Measurements from ENCODE around the gene NID1. TPM values are rescaled to one million over a fixed set of nuclear protein-coding genes. Genes with fewer than 3 reads are reported as not detected.

The NID1 gene
- total and polyA plus RNA-seq, 10 donors = 6.8 to 178 (median 81.2) TPM

DNA sequence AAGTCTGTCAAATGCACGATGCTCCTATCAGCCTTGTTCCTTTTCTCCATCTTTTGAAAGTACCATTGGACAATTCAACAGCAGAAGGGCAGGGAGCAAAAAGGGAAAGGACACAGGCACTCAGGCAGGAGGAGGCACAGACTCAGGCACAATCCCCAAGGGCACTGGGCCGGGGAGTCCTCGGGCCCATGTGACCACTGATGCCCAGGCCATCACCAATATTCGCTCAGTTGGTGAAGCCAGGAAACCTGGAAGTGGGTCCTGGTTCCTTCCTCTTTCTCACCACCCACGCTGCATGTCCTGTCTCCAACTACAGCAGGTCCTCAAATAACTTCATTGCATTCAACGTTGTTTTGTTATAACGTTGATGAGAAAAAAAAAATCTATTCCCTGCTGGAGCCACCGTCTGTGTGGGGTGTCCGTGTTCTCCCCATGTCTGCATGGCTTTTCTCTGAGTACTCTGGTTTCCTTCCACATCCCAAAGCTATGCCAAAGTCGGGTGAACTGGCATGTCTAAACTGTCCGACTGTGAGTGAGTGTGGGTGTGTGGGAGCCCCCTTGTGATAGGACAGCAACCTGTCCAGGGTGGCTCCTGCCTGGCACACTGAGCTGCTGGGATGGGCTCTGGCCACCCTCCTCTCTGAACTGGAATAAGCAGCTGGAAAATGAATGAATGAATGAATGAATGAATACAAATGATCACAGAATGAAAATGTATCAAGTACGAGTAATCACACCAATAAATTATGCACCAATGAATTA, 12.5 kb downstream of the NID1 start:
- peak overlapping the region in 2 of 8 donors; percentile 4 for H3K27ac ChIP-seq
- H3K4me3 ChIP-seq = no peak overlapping the region
- 25 to 28% (median 27%) methylated on average over 12 of the region's 12 CpGs for WGBS, 5 donors
- intact Hi-C loops (cut with DNase I; ENCODE audit: low total_unique reads) = no loop called here
- peaks cover 0 to 20% (median 0%) of the 10 kb centered on the region in 6 donors for H3K36me3 ChIP-seq
- TF ChIP-seq POLR2AphosphoS5 (IDR thresholded peaks at IDR 0.05) = no peak
- peaks cover 3 to 31% (median 11%) of the 10 kb centered on the region in 6 donors for H3K4me1 ChIP-seq
- DNase-seq = no peak
- H3K9me3 ChIP-seq = no peaks in the 10 kb centered on the region
- peaks cover 0 to 9% (median 0%) of the 10 kb centered on the region in 7 donors for H3K27me3 ChIP-seq (replicated peaks in 1 of 7)

GRCh38 chr1:236051242-236051791, 13.6 kb downstream of the NID1 start:
- no peak for TF ChIP-seq POLR2A (IDR thresholded peaks at IDR 0.05)
- no peak for TF ChIP-seq CTCF (IDR thresholded peaks at IDR 0.05 in 8 of 11, conservative IDR thresholded peaks at IDR 0.05 in 3 of 11)
- peak in 2 of 3 donors; percentile 26 to 32 for TF ChIP-seq POLR2AphosphoS5 (IDR thresholded peaks at IDR 0.05)
- peak overlapping the region in 2 of 8 donors; percentile 31 to 51 for H3K27ac ChIP-seq

DNA sequence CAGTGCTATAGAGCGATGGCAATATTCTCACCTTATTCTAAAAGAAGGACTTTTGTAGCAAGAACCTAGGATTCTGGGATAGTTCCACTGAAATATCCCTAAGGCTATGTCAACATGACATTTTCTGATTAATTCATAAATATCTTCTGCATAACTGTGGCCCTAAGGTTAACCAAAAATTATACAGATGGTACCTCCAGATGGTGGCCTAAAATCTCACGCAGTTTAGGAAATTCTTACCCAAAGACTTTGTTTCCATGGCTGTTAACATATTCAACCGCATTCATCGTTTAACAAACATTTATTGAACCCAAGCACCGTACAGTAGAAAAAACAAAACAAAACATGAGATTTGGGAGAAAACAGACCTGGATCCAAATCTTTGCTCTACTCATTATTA, 19.1 kb downstream of the NID1 start:
- Histone ChIP-seq H3K9me3 (no peaks in the 10 kb centered on the region), H3K36me3 (peaks cover 0 to 76% (median 3%) of the 10 kb centered on the region in 6 donors), H3K4me3 (no peak overlapping the region), H3K27me3 (replicated peaks in 1 of 7) (no peaks in the 10 kb centered on the region), H3K27ac (no peak overlapping the region), H3K4me1 (peaks cover 0 to 4% (median 0%) of the 10 kb centered on the region in 6 donors)
- 93 to 98% (median 96%) methylated on average over 5 of the region's 5 CpGs for WGBS, 5 donors
- DNase-seq = no peak
- TF ChIP-seq POLR2A (IDR thresholded peaks at IDR 0.05) (no peak), POLR2AphosphoS5 (IDR thresholded peaks at IDR 0.05) (no peak), CTCF (IDR thresholded peaks at IDR 0.05 in 8 of 11, conservative IDR thresholded peaks at IDR 0.05 in 3 of 11) (no peak)
- intact Hi-C loops (cut with DNase I; ENCODE audit: low total_unique reads) = no loop called here

More at GRCh38 chr1:236051242-236051791, 13.6 kb downstream of the NID1 start:
- intact Hi-C loops (cut with DNase I; ENCODE audit: low total_unique reads) = no loop called here
- WGBS, 5 donors = 77 to 88% (median 79%) methylated on average over 9 of the region's 9 CpGs
- Histone ChIP-seq H3K9me3 (no peaks in the 10 kb centered on the region), H3K27me3 (replicated peaks in 1 of 7) (peaks cover 0 to 9% (median 0%) of the 10 kb centered on the region in 7 donors), H3K36me3 (peaks cover 0 to 31% (median 0%) of the 10 kb centered on the region in 6 donors), H3K4me3 (no peak overlapping the region), H3K4me1 (peaks cover 3 to 20% (median 11%) of the 10 kb centered on the region in 6 donors)
- DNase-seq = no peak

DNA sequence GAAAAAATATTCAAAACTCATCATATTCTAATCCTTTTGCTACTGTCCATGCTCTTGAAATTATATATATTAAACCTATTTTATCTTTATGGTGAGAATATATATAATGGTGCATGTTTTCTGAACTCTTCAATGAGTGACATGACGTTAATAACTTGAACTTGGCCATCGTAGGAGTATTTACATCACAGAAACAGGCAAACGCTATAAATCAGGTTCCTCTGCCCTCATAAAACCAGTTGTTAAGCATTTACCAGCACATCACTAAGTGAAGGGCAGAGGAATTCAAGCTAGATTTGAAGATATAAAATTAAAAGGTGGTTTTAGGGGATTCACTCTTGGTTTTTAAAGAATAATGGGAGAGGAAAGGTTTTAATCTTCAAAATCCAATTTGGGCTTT, 20.5 kb downstream of the NID1 start:
- Histone ChIP-seq H3K4me1 (peaks cover 0 to 4% (median 0%) of the 10 kb centered on the region in 6 donors), H3K36me3 (peaks cover 0 to 75% (median 3%) of the 10 kb centered on the region in 6 donors), H3K9me3 (no peaks in the 10 kb centered on the region), H3K4me3 (no peak overlapping the region), H3K27me3 (replicated peaks in 1 of 7) (no peaks in the 10 kb centered on the region), H3K27ac (no peak overlapping the region)
- DNase-seq = no peak
- TF ChIP-seq POLR2A (IDR thresholded peaks at IDR 0.05) = no peak
- TF ChIP-seq CTCF (IDR thresholded peaks at IDR 0.05 in 8 of 11, conservative IDR thresholded peaks at IDR 0.05 in 3 of 11) = no peak
- no peak for TF ChIP-seq POLR2AphosphoS5 (IDR thresholded peaks at IDR 0.05)
- intact Hi-C loops (cut with DNase I; ENCODE audit: low total_unique reads) = no loop called here
- 69 to 90% (median 87%) methylated on average over 3 of the region's 3 CpGs for WGBS, 5 donors

Data from spleen (tissue), 11 donors.